HCT116 (cell line): ENCODE data around the gene PPP2R2D. TPM values are rescaled to one million over a fixed set of nuclear protein-coding genes. Genes with fewer than 3 reads are reported as not detected.

Source experiments
- ATAC-seq: fragments of 200-7000 bp; cut with Tn5 transposase; 2 replicates; pipeline ENCODE4 v1.9.1; 2020; ENCODE audit warnings: mild to moderate bottlenecking, moderate library complexity
- BruUV-seq: library from RNA; stranded (reverse); fragments of 400-500 nt; replicated peaks from 2 replicates; lab custom pipeline; 2021; lab: Mats Ljungman, UMichigan
- CTCF ChIA-PET: fragments of 300-600 bp; sonication (Branson Sonifier 250); formaldehyde crosslinking; loops from one replicate; lab custom pipeline; 2021; ENCODE audit warnings: antibody characterized with exemption; lab: Charles Lee
- POLR2A ChIA-PET: fragments of 300-600, 350-600 bp; sonication (Branson Sonifier 250); formaldehyde crosslinking; loops from one replicate; lab custom pipeline; 2021; ENCODE audit warnings: antibody characterized with exemption; lab: Charles Lee
- RAD21 ChIA-PET, 2 experiments: fragments of 300-600 bp; sonication (Branson Sonifier 250); formaldehyde crosslinking; loops; one replicate each; lab custom pipeline; 2023; ENCODE audit warnings: low total read pairs in 2 of 2; ENCODE audit not compliant: uncharacterized antibody in 2 of 2, unreplicated experiment in 2 of 2, low non-redundant PET in 1 of 2; lab: Charles Lee
- DNase-seq: peaks from one replicate; pipeline ENCODE4 v3.0.0-alpha.2; 2010; ENCODE audit warnings: low read depth, low spot score
- H2AFZ ChIP-seq: fragments of 200-600 bp; shearing (Covaris generic), sonication (generic); 2 replicates; pipeline ENCODE4 v1.6.1; 2017; ENCODE audit warnings: low read depth, mixed run types, mixed read lengths, antibody characterized with exemption, low read length; ENCODE audit not compliant: poor library complexity, severe bottlenecking
- H3K27ac ChIP-seq: 2 replicates; pipeline ENCODE4 v1.5.1; 2012; ENCODE audit warnings: low read depth, low read length
- H3K27me3 ChIP-seq: fragments of 200-600 bp; sonication (generic); 2 replicates; pipeline ENCODE4 v1.6.1; 2016; ENCODE audit warnings: mixed run types, low read length, mixed read lengths; ENCODE audit not compliant: insufficient read depth
- H3K36me3 ChIP-seq, 2 experiments: fragments of 200-500 bp in 1 of 2; fragments of 200-600 bp in 1 of 2; sonication (Bioruptor generic) in 1 of 2; sonication (generic) in 1 of 2; 2 replicates each; pipeline versions ENCODE4 v1.5.1 to v1.6.1; 2014 to 2016; ENCODE audit warnings: low read length in 2 of 2, inconsistent platforms in 1 of 2, mixed read lengths in 1 of 2, mixed run types in 1 of 2; ENCODE audit not compliant: insufficient read depth in 2 of 2, control insufficient read depth in 1 of 2
- H3K4me1 ChIP-seq, 2 experiments: fragments of 200-600 bp in 1 of 2; sonication (generic) in 1 of 2; 2 replicates each; pipeline versions ENCODE4 v1.5.1 to v1.6.1; 2012 to 2017; ENCODE audit warnings: low read length in 2 of 2, inconsistent platforms in 1 of 2, mild to moderate bottlenecking in 1 of 2, mixed read lengths in 1 of 2, mixed run types in 1 of 2, moderate library complexity in 1 of 2; ENCODE audit not compliant: insufficient read depth in 2 of 2, control insufficient read depth in 1 of 2
- H3K4me2 ChIP-seq: fragments of 200-600 bp; sonication (generic); 2 replicates; pipeline ENCODE4 v1.6.1; 2017; ENCODE audit warnings: mixed run types, low read length, mixed read lengths
- H3K4me3 ChIP-seq, 2 experiments: fragments of 200-600 bp in 1 of 2; sonication (generic) in 1 of 2; replicated peaks in 1 of 2; 2 replicates each; pipeline ENCODE4 v1.5.1; 2011 to 2016; ENCODE audit warnings: low read length in 2 of 2, control low read depth in 1 of 2, low read depth in 1 of 2, mild to moderate bottlenecking in 1 of 2, mixed read lengths in 1 of 2, mixed run types in 1 of 2
- H3K79me2 ChIP-seq: fragments of 200-600 bp; sonication (generic); 2 replicates; pipeline ENCODE4 v1.6.1; 2017; ENCODE audit warnings: mild to moderate bottlenecking, mixed run types, low read length, moderate library complexity, mixed read lengths; ENCODE audit not compliant: insufficient read depth
- H3K9ac ChIP-seq: fragments of 200-600 bp; sonication (generic); 2 replicates; pipeline ENCODE4 v1.6.1; 2016; ENCODE audit warnings: low read length, mixed read lengths
- H3K9me2 ChIP-seq: fragments of 200-600 bp; sonication (generic), shearing (Covaris generic); 2 replicates; pipeline ENCODE4 v1.6.1; 2017; ENCODE audit warnings: mixed run types, mild to moderate bottlenecking, moderate library complexity; ENCODE audit not compliant: insufficient read depth
- H3K9me3 ChIP-seq, 2 experiments: fragments of 200-500 bp in 1 of 2; fragments of 200-600 bp in 1 of 2; sonication (Bioruptor generic) in 1 of 2; sonication (generic) in 1 of 2; 2 replicates each; pipeline ENCODE4 v1.6.1; 2014 to 2017; ENCODE audit warnings: low read length in 2 of 2, mixed read lengths in 2 of 2, inconsistent platforms in 1 of 2, low read depth in 1 of 2, mild to moderate bottlenecking in 1 of 2, mixed run types in 1 of 2, moderate library complexity in 1 of 2; ENCODE audit not compliant: control insufficient read depth in 1 of 2, insufficient read depth in 1 of 2
- H4K20me1 ChIP-seq: fragments of 200-600 bp; sonication (generic), shearing (Covaris generic); 2 replicates; pipeline ENCODE4 v1.6.1; 2017; ENCODE audit warnings: mixed run types, mild to moderate bottlenecking, moderate library complexity; ENCODE audit not compliant: insufficient read depth
- ATF3 ChIP-seq: IDR thresholded peaks from 2 replicates; pipeline ENCODE4 v1.6.1; 2012
- CBX3 ChIP-seq: IDR thresholded peaks from 2 replicates; pipeline ENCODE4 v1.6.1; 2012; ENCODE audit warnings: low read depth
- CEBPB ChIP-seq: IDR thresholded peaks from 2 replicates; pipeline ENCODE4 v1.6.1; 2012; ENCODE audit warnings: low read depth
- EGR1 ChIP-seq: IDR thresholded peaks from 2 replicates; pipeline ENCODE4 v1.6.1; 2012; ENCODE audit warnings: low read depth
- ELF1 ChIP-seq: IDR thresholded peaks from 2 replicates; pipeline ENCODE4 v1.6.1; 2012; ENCODE audit warnings: low read depth, borderline replicate concordance
- EZH2 ChIP-seq: fragments of 200-600 bp; sonication (generic); IDR thresholded peaks from 2 replicates; pipeline ENCODE4 v1.6.1; 2017; ENCODE audit warnings: antibody characterized with exemption, mixed run types
- EZH2phosphoT487 ChIP-seq: fragments of 200-600 bp; IDR thresholded peaks from 2 replicates; pipeline ENCODE4 v1.6.1; 2018; ENCODE audit warnings: antibody characterized with exemption, borderline replicate concordance
- JUND ChIP-seq: IDR thresholded peaks from 2 replicates; pipeline ENCODE4 v1.6.1; 2012
- MAX ChIP-seq: IDR thresholded peaks from 2 replicates; pipeline ENCODE4 v1.6.1; 2012
- POLR2AphosphoS5 ChIP-seq: IDR thresholded peaks from 2 replicates; pipeline ENCODE4 v1.6.1; 2011; ENCODE audit warnings: mild to moderate bottlenecking, low read depth, low read length, moderate library complexity
- RAD21 ChIP-seq: IDR thresholded peaks from 2 replicates; pipeline ENCODE4 v1.6.1; 2012; ENCODE audit warnings: low read depth, mild to moderate bottlenecking
- SIN3A ChIP-seq: IDR thresholded peaks from 2 replicates; pipeline ENCODE4 v1.6.1; 2012; ENCODE audit warnings: low read depth
- SP1 ChIP-seq: IDR thresholded peaks from 2 replicates; pipeline ENCODE4 v1.6.1; 2012; ENCODE audit warnings: low read depth
- SRF ChIP-seq: IDR thresholded peaks from 2 replicates; pipeline ENCODE4 v1.6.1; 2012; ENCODE audit warnings: low read depth
- TCF7L2 ChIP-seq: IDR thresholded peaks from 2 replicates; pipeline ENCODE4 v1.7.0; 2011; ENCODE audit warnings: borderline replicate concordance, inconsistent platforms; ENCODE audit not compliant: insufficient read depth, insufficient read length; ENCODE audit errors: extremely low read depth
- YY1 ChIP-seq: IDR thresholded peaks from 2 replicates; pipeline ENCODE4 v1.6.1; 2011; ENCODE audit warnings: low read length, low read depth, moderate library complexity, mild to moderate bottlenecking; ENCODE audit not compliant: insufficient replicate concordance; ENCODE audit errors: extremely low read depth
- ZFX ChIP-seq: fragments of 450-650 bp; IDR thresholded peaks from 2 replicates; pipeline ENCODE4 v1.6.1; 2017
- ZNF274 ChIP-seq: fragments of 200-500 bp; sonication (Bioruptor generic); IDR thresholded peaks from 2 replicates; pipeline ENCODE4 v1.6.1; 2014; ENCODE audit warnings: mild to moderate bottlenecking, low read depth, low read length, inconsistent platforms
- intact Hi-C: fragments of 100-400 bp; cut with micrococcal nuclease; formaldehyde crosslinking; loops from 2 replicates; pipeline ENCODE4 v1.10.0; 2022
- total RNA-seq: library from RNA; stranded (reverse); gene quantifications from one replicate; pipeline ENCODE4 v1.2.1, GENCODE V29; 2021; ENCODE audit not compliant: unreplicated experiment
- TF ChIP-seq, protein P1 (sequence below): IDR thresholded peaks from 2 replicates; pipeline ENCODE4 v1.6.1; 2011; ENCODE audit warnings: mild to moderate bottlenecking, low read length, moderate library complexity; ENCODE audit not compliant: insufficient replicate concordance; ENCODE audit errors: extremely low read depth

PPP2R2D gene
- total RNA-seq, 1 experiment from 2014 or later: 18.1 TPM

GRCh38 chr10:131963811-131964210 lies 63.0 kb downstream of the PPP2R2D start:
- TF ChIP-seq ZNF274: no peak
- no peak for TF ChIP-seq TCF7L2
- TF ChIP-seq JUND: no peak
- no peak for TF ChIP-seq POLR2AphosphoS5

DNA sequence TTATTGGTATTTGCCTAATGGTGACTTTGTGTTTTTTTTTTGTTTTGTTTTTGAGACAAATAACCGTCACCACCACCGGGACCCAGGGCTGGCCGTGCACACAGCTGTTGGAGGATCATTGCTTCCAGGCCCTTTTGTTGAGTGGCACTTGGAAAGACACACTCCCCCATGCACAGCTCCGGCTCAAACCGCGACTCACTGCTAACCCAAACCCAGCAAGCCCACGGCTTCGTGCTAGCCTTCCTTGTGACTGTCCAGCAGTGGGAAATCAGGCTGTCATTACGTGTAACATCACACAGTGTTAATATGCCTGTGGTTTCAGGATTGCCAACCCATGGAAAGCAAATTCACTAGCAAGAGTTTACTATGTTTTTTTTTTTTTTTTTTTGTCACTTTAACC lies 63.5 kb downstream of the PPP2R2D start:
- BruUV-seq: no TSS peak
- H3K9me2 ChIP-seq: no peaks in the 10 kb centered on the region
- H3K79me2 ChIP-seq: no peaks in the 10 kb centered on the region
- no peak for ATAC-seq
- ChIA-PET CTCF (no interaction called here), POLR2A (no interaction called here)
- H3K36me3 ChIP-seq: no peaks in the 10 kb centered on the region
- no peaks in the 10 kb centered on the region for H3K4me1 ChIP-seq
- H4K20me1 ChIP-seq: no peaks in the 10 kb centered on the region
- no peak overlapping the region for H3K27ac ChIP-seq
- DNase-seq: no peak
- no peak overlapping the region for H2AFZ ChIP-seq
- H3K27me3 ChIP-seq: no peaks in the 10 kb centered on the region
- TF ChIP-seq ELF1 (no peak), ATF3 (no peak), SP1 (no peak), EZH2phosphoT487 (no peak), CBX3 (no peak), SRF (no peak), ZFX (no peak), RAD21 (no peak), EZH2 (no peak), ZNF274 (no peak), POLR2AphosphoS5 (no peak), YY1 (no peak), CEBPB (no peak), MAX (no peak), EGR1 (no peak), SIN3A (no peak)
- TF ChIP-seq, protein P1, sequence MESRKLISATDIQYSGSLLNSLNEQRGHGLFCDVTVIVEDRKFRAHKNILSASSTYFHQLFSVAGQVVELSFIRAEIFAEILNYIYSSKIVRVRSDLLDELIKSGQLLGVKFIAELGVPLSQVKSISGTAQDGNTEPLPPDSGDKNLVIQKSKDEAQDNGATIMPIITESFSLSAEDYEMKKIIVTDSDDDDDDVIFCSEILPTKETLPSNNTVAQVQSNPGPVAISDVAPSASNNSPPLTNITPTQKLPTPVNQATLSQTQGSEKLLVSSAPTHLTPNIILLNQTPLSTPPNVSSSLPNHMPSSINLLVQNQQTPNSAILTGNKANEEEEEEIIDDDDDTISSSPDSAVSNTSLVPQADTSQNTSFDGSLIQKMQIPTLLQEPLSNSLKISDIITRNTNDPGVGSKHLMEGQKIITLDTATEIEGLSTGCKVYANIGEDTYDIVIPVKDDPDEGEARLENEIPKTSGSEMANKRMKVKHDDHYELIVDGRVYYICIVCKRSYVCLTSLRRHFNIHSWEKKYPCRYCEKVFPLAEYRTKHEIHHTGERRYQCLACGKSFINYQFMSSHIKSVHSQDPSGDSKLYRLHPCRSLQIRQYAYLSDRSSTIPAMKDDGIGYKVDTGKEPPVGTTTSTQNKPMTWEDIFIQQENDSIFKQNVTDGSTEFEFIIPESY: no peak
- TF ChIP-seq, all 23 proteins: peak for 0
- intact Hi-C loops: no loop called here
- Histone ChIP-seq H3K4me3 (no peak overlapping the region), H3K4me2 (no peak overlapping the region), H3K9ac (no peak overlapping the region), H3K9me3 (no peaks in the 10 kb centered on the region)
- RAD21 ChIA-PET: no interaction called here

More at GRCh38 chr10:131963811-131964210, 63.0 kb downstream of the PPP2R2D start:
- ChIA-PET POLR2A (no interaction called here), CTCF (no interaction called here), RAD21 (no interaction called here)
- ATAC-seq: no peak
- Histone ChIP-seq H3K9me3 (no peaks in the 10 kb centered on the region), H3K4me2 (no peak overlapping the region), H3K27ac (no peak overlapping the region), H3K27me3 (no peaks in the 10 kb centered on the region), H3K4me1 (no peaks in the 10 kb centered on the region), H3K36me3 (no peaks in the 10 kb centered on the region), H3K79me2 (no peaks in the 10 kb centered on the region), H3K9ac (no peak overlapping the region), H2AFZ (no peak overlapping the region), H3K9me2 (no peaks in the 10 kb centered on the region), H3K4me3 (no peak overlapping the region), H4K20me1 (no peaks in the 10 kb centered on the region)
- no peak for DNase-seq
- intact Hi-C loops: no loop called here
- no TSS peak for BruUV-seq
